ENCODE results near the gene TVP23C. TPM values are rescaled to one million over a fixed set of nuclear protein-coding genes. Genes with fewer than 3 reads are reported as not detected.

Gene TVP23C
- total and polyA plus RNA-seq, 2 donors (not counting 3 experiments of a cell fraction or from before 2014, with no cell fraction given), result 6.4 to 36.3 TPM

- Histone ChIP-seq H3K4me2 (ENCODE audit: insufficient read depth, low read length) (no peak overlapping the region), H2AFZ (ENCODE audit: low read depth, low read length) (no peak overlapping the region), H3K27me3 (ENCODE audit: control insufficient read depth in 2 of 2, insufficient read depth in 2 of 2, low read length in 2 of 2) (no peaks in the 10 kb centered on the region), H3K9ac (replicated peaks; ENCODE audit: extremely low read depth, insufficient read depth, low read length) (no peak overlapping the region), H3K4me1 (ENCODE audit: control insufficient read depth, extremely low read depth, insufficient read depth, low read length) (peaks cover 13% of the 10 kb centered on the region), H3K79me2 (ENCODE audit: control insufficient read depth, insufficient read depth, low read length) (no peaks in the 10 kb centered on the region), H3K27ac (ENCODE audit: insufficient read depth, low read depth, low read length) (no peak overlapping the region), H3K36me3 (ENCODE audit: control insufficient read depth in 2 of 2, extremely low read depth in 1 of 2, insufficient read depth in 2 of 2, low read length in 2 of 2) (no peaks in the 10 kb centered on the region), H3K9me1 (replicated peaks; ENCODE audit: control insufficient read depth, extremely low read depth, insufficient read depth, low read length) (no peaks in the 10 kb centered on the region), H3K4me3 (replicated peaks in 1 of 3; ENCODE audit: insufficient read depth in 1 of 3, low read depth in 1 of 3, low read length in 3 of 3) (no peak overlapping the region), H3K9me3 (replicated peaks; ENCODE audit: control insufficient read depth, insufficient read depth, low read length) (no peaks in the 10 kb centered on the region), H4K20me1 (replicated peaks; ENCODE audit: control insufficient read depth, extremely low read depth, insufficient read depth, low read length) (no peaks in the 10 kb centered on the region)
- DNase-seq (ENCODE audit: low read depth, low spot score) (no peak), FAIRE-seq (no peak)
- ChIA-PET CTCF (interaction anchor here (2.0 kb wide), 1 partner anchor 9 kb away, joined by 9 read pairs; no protein-coding TSS in a partner anchor), POLR2A (no interaction called here)
- no TSS peak for BruUV-seq (replicated peaks)
- dilution Hi-C loops (cut with MboI; ENCODE audit: extremely low pct_ligation_motif_present, low sequenced_read_pairs), result no loop called here
- TF ChIP-seq POLR2A (IDR thresholded peaks at IDR 0.05; ENCODE audit: low read depth, low read length), result no peak
- intact Hi-C loops (cut with micrococcal nuclease), result loop anchor here (1.0 kb wide), 1 partner anchor 10 kb away; no protein-coding TSS in a partner anchor
Measured at GRCh38 chr17:15453782-15454181, 109.5 kb downstream of the TVP23C start.

- Histone ChIP-seq H3K79me2 (ENCODE audit: control insufficient read depth, insufficient read depth, low read length) (no peaks in the 10 kb centered on the region), H3K9me3 (replicated peaks; ENCODE audit: control insufficient read depth, insufficient read depth, low read length) (no peaks in the 10 kb centered on the region), H2AFZ (ENCODE audit: low read depth, low read length) (no peak overlapping the region), H3K36me3 (ENCODE audit: control insufficient read depth in 2 of 2, extremely low read depth in 1 of 2, insufficient read depth in 2 of 2, low read length in 2 of 2) (no peaks in the 10 kb centered on the region), H3K27me3 (ENCODE audit: control insufficient read depth in 2 of 2, insufficient read depth in 2 of 2, low read length in 2 of 2) (no peaks in the 10 kb centered on the region), H3K9ac (replicated peaks; ENCODE audit: extremely low read depth, insufficient read depth, low read length) (no peak overlapping the region), H3K4me2 (ENCODE audit: insufficient read depth, low read length) (no peak overlapping the region), H4K20me1 (replicated peaks; ENCODE audit: control insufficient read depth, extremely low read depth, insufficient read depth, low read length) (no peaks in the 10 kb centered on the region), H3K4me3 (replicated peaks in 1 of 3; ENCODE audit: insufficient read depth in 1 of 3, low read depth in 1 of 3, low read length in 3 of 3) (no peak overlapping the region), H3K27ac (ENCODE audit: insufficient read depth, low read depth, low read length) (no peak overlapping the region), H3K4me1 (ENCODE audit: control insufficient read depth, extremely low read depth, insufficient read depth, low read length) (peaks cover 18% of the 10 kb centered on the region), H3K9me1 (replicated peaks; ENCODE audit: control insufficient read depth, extremely low read depth, insufficient read depth, low read length) (no peaks in the 10 kb centered on the region)
- ChIA-PET POLR2A (no interaction called here), CTCF (no interaction called here)
- DNase-seq (ENCODE audit: low read depth, low spot score) (peak; percentile 34), FAIRE-seq (no peak)
- no TSS peak for BruUV-seq (replicated peaks)
- dilution Hi-C loops (cut with MboI; ENCODE audit: extremely low pct_ligation_motif_present, low sequenced_read_pairs) (no loop called here), intact Hi-C loops (cut with micrococcal nuclease) (loop anchor here (1.0 kb wide), 1 partner anchor 10 kb away; no protein-coding TSS in a partner anchor)
- TF ChIP-seq MYC (IDR thresholded peaks at IDR 0.05; ENCODE audit: low read depth, low read length) (no peak), POLR2AphosphoS5 (IDR thresholded peaks at IDR 0.05; ENCODE audit: insufficient read depth, low read depth, low read length) (no peak), MAX (IDR thresholded peaks at IDR 0.05; ENCODE audit: insufficient read depth, insufficient read length) (no peak), JUN (IDR thresholded peaks at IDR 0.05; ENCODE audit: borderline replicate concordance, insufficient read depth, insufficient read length, low read depth) (no peak)
Measured at GRCh38 chr17:15453246-15453645, 110.0 kb downstream of the TVP23C start.

All from endothelial cell of umbilical vein (primary cell).